K562 (cell line): Measurements from ENCODE around the gene FMO2.
"Not testable (repeated sequence)": the region's sequence is repeated elsewhere in the genome, so short reads cannot be mapped to it uniquely, and the experiment has no call there.

ENCODE experiments used
- CHD4 ChIP-seq: fragments of 200-600 bp; sonication (generic); IDR thresholded peaks from 3 replicates; pipeline ENCODE4 v1.6.1; 2012; ENCODE audit warnings: low read depth, mild to moderate bottlenecking, mixed read lengths, low read length, inconsistent platforms; ENCODE audit not compliant: insufficient read depth, insufficient replicate concordance, poor library complexity, severe bottlenecking
- ETV5 ChIP-seq: sonication (generic); formaldehyde crosslinking; IDR thresholded peaks from 2 replicates; pipeline ENCODE4 v1.4.0; 2020; ENCODE audit warnings: low read depth, mild to moderate bottlenecking, missing genetic modification reagents
- ETV6 ChIP-seq, 3 experiments: fragments of 150-350 bp in 1 of 3; sonication (generic) in 1 of 3; formaldehyde crosslinking in 1 of 3; IDR thresholded peaks; 2 replicates each; pipeline versions ENCODE4 v1.6.1 to v1.8.0; 2014 to 2022; ENCODE audit warnings: borderline replicate concordance in 2 of 3, low read depth in 2 of 3, antibody characterized with exemption in 1 of 3, low read length in 1 of 3, mild to moderate bottlenecking in 1 of 3, missing genetic modification reagents in 1 of 3
- MYNN ChIP-seq, 2 experiments: sonication (generic); formaldehyde crosslinking in 1 of 2; IDR thresholded peaks; 2 replicates each; pipeline versions ENCODE4 v1.5.0 to v1.6.1; 2016 to 2020; ENCODE audit warnings: antibody characterized with exemption in 1 of 2, missing genetic modification reagents in 1 of 2
- PHF8 ChIP-seq: fragments of 200-600 bp; sonication (generic); IDR thresholded peaks from 2 replicates; pipeline ENCODE4 v1.6.1; 2012; ENCODE audit warnings: mixed run types, mild to moderate bottlenecking, inconsistent platforms, low read length, moderate library complexity, borderline replicate concordance
- SIN3A ChIP-seq, 2 experiments: fragments of 150-350 bp in 1 of 2; IDR thresholded peaks; 2 replicates each; pipeline ENCODE4 v1.6.1; 2011 to 2016; ENCODE audit warnings: borderline replicate concordance in 2 of 2, low read depth in 2 of 2, low read length in 2 of 2, mild to moderate bottlenecking in 2 of 2, moderate library complexity in 2 of 2; ENCODE audit not compliant: control insufficient read depth in 1 of 2
- SP1 ChIP-seq: sonication (generic); formaldehyde crosslinking; IDR thresholded peaks from 2 replicates; pipeline ENCODE4 v1.8.1; 2022; ENCODE audit warnings: mild to moderate bottlenecking, missing genetic modification reagents
- SRSF9 ChIP-seq: fragments of 200-400 bp; formaldehyde crosslinking; IDR thresholded peaks from 2 replicates; pipeline ENCODE4 v1.6.1; 2017; ENCODE audit warnings: low read depth, low read length, borderline replicate concordance
- TCF7L2 ChIP-seq: fragments of 150-350 bp; IDR thresholded peaks from 2 replicates; pipeline ENCODE4 v1.6.1; 2016; ENCODE audit warnings: low read depth, mild to moderate bottlenecking, low read length, moderate library complexity
- ZKSCAN1 ChIP-seq: fragments of 150-350 bp; IDR thresholded peaks from 2 replicates; pipeline ENCODE4 v1.6.1; 2016; ENCODE audit warnings: low read depth, low read length
- ZKSCAN8 ChIP-seq: fragments of 200-800 bp; sonication (Bioruptor generic); IDR thresholded peaks from 2 replicates; pipeline ENCODE4 v1.6.1; 2016; ENCODE audit warnings: missing genetic modification characterization, missing compliant biosample characterization
- ZNF586 ChIP-seq: fragments of 450-650 bp; formaldehyde crosslinking; conservative IDR thresholded peaks from 2 replicates; pipeline ENCODE4 v1.4.0; 2020; ENCODE audit warnings: mild to moderate bottlenecking, moderate library complexity
- ZNF695 ChIP-seq: fragments of 450-650 bp; formaldehyde crosslinking; IDR thresholded peaks from 2 replicates; pipeline ENCODE4 v1.4.0; 2020; ENCODE audit warnings: mild to moderate bottlenecking, moderate library complexity
- TF ChIP-seq, protein P1 (sequence below), 3 experiments: IDR thresholded peaks in 2 of 3; conservative IDR thresholded peaks in 1 of 3; 2 replicates each; pipeline ENCODE4 v1.5.1; 2011 to 2012; ENCODE audit warnings: low read length in 3 of 3, mild to moderate bottlenecking in 3 of 3, control low read depth in 2 of 3, improper control_type of control experiment in 1 of 3, inconsistent platforms in 1 of 3, low read depth in 1 of 3, mixed read lengths in 1 of 3, moderate library complexity in 1 of 3; ENCODE audit not compliant: insufficient read depth in 2 of 3

GRCh38 chr1:171236231-171236630 is 51.1 kb downstream of the FMO2 start:
- TF ChIP-seq ETV6 (IDR thresholded peaks at IDR 0.05; ENCODE audit: borderline replicate concordance in 1 of 2, low read depth in 2 of 2, low read length in 1 of 2); ETV6 (CRISPR knock-in tag; IDR thresholded peaks at IDR 0.05; ENCODE audit: borderline replicate concordance); PHF8; ZKSCAN8 (CRISPR knock-in tag); SRSF9; ZNF586 (CRISPR knock-in tag); CHD4; ETV5 (CRISPR knock-in tag); TCF7L2; ZKSCAN1; SIN3A (IDR thresholded peaks at IDR 0.05; ENCODE audit: borderline replicate concordance in 2 of 2, control insufficient read depth in 1 of 2, low read depth in 2 of 2, low read length in 2 of 2); MYNN (IDR thresholded peaks at IDR 0.05); MYNN (CRISPR knock-in tag; IDR thresholded peaks at IDR 0.05); SP1 (CRISPR knock-in tag); ZNF695: not testable (repeated sequence)
- TF ChIP-seq, protein P1, sequence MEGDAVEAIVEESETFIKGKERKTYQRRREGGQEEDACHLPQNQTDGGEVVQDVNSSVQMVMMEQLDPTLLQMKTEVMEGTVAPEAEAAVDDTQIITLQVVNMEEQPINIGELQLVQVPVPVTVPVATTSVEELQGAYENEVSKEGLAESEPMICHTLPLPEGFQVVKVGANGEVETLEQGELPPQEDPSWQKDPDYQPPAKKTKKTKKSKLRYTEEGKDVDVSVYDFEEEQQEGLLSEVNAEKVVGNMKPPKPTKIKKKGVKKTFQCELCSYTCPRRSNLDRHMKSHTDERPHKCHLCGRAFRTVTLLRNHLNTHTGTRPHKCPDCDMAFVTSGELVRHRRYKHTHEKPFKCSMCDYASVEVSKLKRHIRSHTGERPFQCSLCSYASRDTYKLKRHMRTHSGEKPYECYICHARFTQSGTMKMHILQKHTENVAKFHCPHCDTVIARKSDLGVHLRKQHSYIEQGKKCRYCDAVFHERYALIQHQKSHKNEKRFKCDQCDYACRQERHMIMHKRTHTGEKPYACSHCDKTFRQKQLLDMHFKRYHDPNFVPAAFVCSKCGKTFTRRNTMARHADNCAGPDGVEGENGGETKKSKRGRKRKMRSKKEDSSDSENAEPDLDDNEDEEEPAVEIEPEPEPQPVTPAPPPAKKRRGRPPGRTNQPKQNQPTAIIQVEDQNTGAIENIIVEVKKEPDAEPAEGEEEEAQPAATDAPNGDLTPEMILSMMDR (IDR thresholded peaks at IDR 0.05 in 2 of 3, conservative IDR thresholded peaks at IDR 0.05 in 1 of 3; ENCODE audit: insufficient read depth in 2 of 3, low read depth in 1 of 3, low read length in 3 of 3), result not testable (repeated sequence)
